Upper lobe of left lung (tissue), 4 donors: ENCODE data around the gene UHRF1.

ENCODE experiments used
- POLR2A ChIP-seq, 4 donors: fragments of 450-650 bp; IDR thresholded peaks; one replicate each; pipeline ENCODE4 v1.5.1; 2016 to 2017; ENCODE audit warnings: antibody characterized with exemption in 4 of 4, mild to moderate bottlenecking in 2 of 4
- POLR2AphosphoS5 ChIP-seq, 2 donors: sonication (generic); formaldehyde crosslinking; IDR thresholded peaks; one replicate each; pipeline ENCODE4 v1.5.1; 2017; ENCODE audit warnings: antibody characterized with exemption in 2 of 2
- TF ChIP-seq, protein P1 (sequence below), 6 experiments: fragments of 450-650 bp in 4 of 6; fragments of 200-600 bp in 2 of 6; sonication (generic) in 2 of 6; IDR thresholded peaks; one replicate each; pipeline ENCODE4 v1.5.1; 2016 to 2019; ENCODE audit warnings: antibody characterized with exemption in 6 of 6

DNA sequence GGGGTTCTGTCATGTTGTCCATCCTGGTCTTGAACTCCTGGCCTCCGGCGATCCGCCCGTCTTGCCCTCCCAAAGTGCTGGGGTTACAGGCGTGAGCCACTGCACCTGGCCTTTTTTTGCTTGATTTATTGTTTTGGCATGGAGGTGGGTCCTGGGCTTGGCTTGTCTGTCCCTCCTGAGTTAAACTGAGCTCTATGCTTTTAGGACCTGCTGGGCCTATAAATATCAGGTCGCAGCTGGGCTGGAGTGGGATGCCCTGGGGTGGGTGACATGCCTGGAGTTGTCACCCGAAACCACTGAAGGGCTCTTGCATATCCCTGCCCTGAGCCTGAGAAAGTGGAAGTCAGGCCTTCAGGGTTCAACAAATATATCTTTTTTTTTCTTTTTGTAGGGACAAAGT is 12.2 kb upstream of the UHRF1 start:
- TF ChIP-seq, protein P1, sequence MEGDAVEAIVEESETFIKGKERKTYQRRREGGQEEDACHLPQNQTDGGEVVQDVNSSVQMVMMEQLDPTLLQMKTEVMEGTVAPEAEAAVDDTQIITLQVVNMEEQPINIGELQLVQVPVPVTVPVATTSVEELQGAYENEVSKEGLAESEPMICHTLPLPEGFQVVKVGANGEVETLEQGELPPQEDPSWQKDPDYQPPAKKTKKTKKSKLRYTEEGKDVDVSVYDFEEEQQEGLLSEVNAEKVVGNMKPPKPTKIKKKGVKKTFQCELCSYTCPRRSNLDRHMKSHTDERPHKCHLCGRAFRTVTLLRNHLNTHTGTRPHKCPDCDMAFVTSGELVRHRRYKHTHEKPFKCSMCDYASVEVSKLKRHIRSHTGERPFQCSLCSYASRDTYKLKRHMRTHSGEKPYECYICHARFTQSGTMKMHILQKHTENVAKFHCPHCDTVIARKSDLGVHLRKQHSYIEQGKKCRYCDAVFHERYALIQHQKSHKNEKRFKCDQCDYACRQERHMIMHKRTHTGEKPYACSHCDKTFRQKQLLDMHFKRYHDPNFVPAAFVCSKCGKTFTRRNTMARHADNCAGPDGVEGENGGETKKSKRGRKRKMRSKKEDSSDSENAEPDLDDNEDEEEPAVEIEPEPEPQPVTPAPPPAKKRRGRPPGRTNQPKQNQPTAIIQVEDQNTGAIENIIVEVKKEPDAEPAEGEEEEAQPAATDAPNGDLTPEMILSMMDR (IDR thresholded peaks at IDR 0.05) = no peak
- TF ChIP-seq POLR2AphosphoS5 (IDR thresholded peaks at IDR 0.05) = no peak
- TF ChIP-seq POLR2A (IDR thresholded peaks at IDR 0.05) = no peak
